Chondrocyte (in vitro differentiated cells): Measurements from ENCODE around the gene ZFAND3. TPM values are rescaled to one million over a fixed set of nuclear protein-coding genes. Genes with fewer than 3 reads are reported as not detected.
A peak's percentile ranks its signal among the peaks of the same experiment; 100 is the strongest.

Experiments used
- DNase-seq: peaks from one replicate; pipeline ENCODE4 v3.0.0; 2021; ENCODE audit warnings: mixed read lengths, low spot score
- H3K27ac Mint-ChIP-seq: one replicate; pipeline ENCODE4 v1.8.0; 2021; ENCODE audit warnings: mild to moderate bottlenecking, moderate library complexity, mixed read lengths; ENCODE audit not compliant: unreplicated experiment
- H3K27me3 Mint-ChIP-seq: 2 replicates; pipeline ENCODE4 v1.8.0; 2021; ENCODE audit warnings: low read depth, mixed read lengths
- H3K36me3 Mint-ChIP-seq: 2 replicates; pipeline ENCODE4 v1.8.0; 2021; ENCODE audit warnings: low read depth, mixed read lengths
- H3K4me1 Mint-ChIP-seq: 2 replicates; pipeline ENCODE4 v1.8.0; 2021; ENCODE audit warnings: low read depth, mild to moderate bottlenecking, mixed read lengths
- H3K4me3 Mint-ChIP-seq: one replicate; pipeline ENCODE4 v1.8.0; 2021; ENCODE audit warnings: mild to moderate bottlenecking, moderate library complexity, mixed read lengths; ENCODE audit not compliant: unreplicated experiment
- H3K9me3 Mint-ChIP-seq: 2 replicates; pipeline ENCODE4 v1.8.0; 2021; ENCODE audit warnings: low read depth, mixed read lengths
- total RNA-seq: library from RNA; stranded (reverse); gene quantifications from 3 replicates; pipeline ENCODE4 v1.2.1, GENCODE V29; 2021
- TF ChIP-seq, protein P1 (sequence below): fragments of 200-600 bp; sonication (generic); IDR thresholded peaks from 2 replicates; pipeline ENCODE4 v1.5.0; 2021; ENCODE audit warnings: antibody characterized with exemption, mild to moderate bottlenecking, moderate library complexity

Gene ZFAND3
- total RNA-seq, 1 donor from 2014 or later: 98.5 TPM

DNA sequence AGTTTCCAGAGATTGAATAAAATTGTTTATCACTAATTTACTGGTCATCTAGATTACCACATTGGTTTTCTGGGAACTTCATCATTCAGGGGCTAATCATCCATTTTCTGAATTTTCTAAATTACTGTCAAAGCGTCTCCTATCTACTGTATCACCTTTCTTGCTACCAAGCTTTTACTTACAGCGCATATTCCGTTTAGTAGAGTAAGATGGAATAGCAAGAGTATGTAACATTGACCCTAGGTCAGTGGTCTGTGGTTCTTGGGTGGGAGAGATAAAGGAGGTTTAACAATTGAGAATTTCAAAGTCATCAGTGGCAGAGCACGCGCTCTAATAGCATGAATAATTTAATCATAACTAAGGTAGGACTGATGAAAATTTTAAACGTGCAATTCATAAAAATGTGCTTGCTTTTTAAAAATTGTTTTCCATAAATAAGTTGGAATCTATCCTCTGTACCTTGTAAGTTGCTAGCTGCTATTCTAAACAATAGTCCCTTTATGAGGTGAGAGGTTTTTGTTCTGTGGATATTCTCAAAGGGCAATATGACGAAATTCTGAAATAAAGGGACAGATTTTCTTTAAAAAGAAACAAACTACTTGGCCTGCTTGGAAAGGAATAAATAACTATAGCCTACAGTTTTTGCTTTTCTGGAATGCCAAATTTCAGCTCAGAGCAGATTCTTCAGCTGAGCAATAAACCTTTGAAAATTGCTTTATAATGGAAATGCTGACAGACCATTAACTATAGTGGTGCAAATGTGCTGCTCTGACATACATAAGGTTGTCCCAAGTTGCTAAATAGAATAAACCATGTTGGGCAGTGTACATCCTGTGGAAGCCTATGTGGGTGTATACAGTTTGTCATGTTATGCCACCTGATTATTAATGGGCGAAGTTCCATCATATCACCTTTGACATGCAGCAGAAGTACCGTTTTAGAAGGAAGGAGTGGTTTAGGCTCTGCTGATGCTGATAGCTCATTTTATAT is 84.1 kb downstream of the ZFAND3 start:
- TF ChIP-seq, protein P1, sequence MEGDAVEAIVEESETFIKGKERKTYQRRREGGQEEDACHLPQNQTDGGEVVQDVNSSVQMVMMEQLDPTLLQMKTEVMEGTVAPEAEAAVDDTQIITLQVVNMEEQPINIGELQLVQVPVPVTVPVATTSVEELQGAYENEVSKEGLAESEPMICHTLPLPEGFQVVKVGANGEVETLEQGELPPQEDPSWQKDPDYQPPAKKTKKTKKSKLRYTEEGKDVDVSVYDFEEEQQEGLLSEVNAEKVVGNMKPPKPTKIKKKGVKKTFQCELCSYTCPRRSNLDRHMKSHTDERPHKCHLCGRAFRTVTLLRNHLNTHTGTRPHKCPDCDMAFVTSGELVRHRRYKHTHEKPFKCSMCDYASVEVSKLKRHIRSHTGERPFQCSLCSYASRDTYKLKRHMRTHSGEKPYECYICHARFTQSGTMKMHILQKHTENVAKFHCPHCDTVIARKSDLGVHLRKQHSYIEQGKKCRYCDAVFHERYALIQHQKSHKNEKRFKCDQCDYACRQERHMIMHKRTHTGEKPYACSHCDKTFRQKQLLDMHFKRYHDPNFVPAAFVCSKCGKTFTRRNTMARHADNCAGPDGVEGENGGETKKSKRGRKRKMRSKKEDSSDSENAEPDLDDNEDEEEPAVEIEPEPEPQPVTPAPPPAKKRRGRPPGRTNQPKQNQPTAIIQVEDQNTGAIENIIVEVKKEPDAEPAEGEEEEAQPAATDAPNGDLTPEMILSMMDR: no peak
- DNase-seq: no peak
- no peaks in the 10 kb centered on the region for H3K27me3 Mint-ChIP-seq
- no peaks in the 10 kb centered on the region for H3K9me3 Mint-ChIP-seq
- no peaks in the 10 kb centered on the region for H3K36me3 Mint-ChIP-seq
- no peak overlapping the region for H3K27ac Mint-ChIP-seq
- peaks cover 43% of the 10 kb centered on the region for H3K4me1 Mint-ChIP-seq
- H3K4me3 Mint-ChIP-seq: no peak overlapping the region

DNA sequence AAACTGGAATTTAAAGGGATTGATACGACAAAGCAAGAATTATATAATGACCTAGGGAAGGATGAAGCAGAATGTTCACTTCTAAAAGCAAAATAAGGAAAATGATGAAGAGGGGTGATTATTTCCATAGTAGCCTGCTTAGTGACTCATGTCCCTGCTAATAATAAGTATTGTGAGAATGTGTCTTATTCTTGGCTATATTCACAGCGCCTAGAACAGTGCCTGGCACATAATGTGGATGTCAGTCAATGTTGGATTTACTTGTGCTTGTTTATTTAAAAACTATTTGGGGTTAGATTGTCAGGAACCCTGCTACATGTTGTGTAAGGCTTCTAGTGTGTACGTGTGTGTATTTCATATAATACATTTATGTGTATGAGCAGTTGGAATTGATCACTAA is 85.1 kb downstream of the ZFAND3 start:
- Mint-ChIP-seq H3K9me3 (no peaks in the 10 kb centered on the region), H3K27ac (no peak overlapping the region), H3K36me3 (no peaks in the 10 kb centered on the region), H3K27me3 (no peaks in the 10 kb centered on the region), H3K4me1 (peaks cover 44% of the 10 kb centered on the region), H3K4me3 (no peak overlapping the region)
- no peak for DNase-seq
- TF ChIP-seq, protein P1: no peak

DNA sequence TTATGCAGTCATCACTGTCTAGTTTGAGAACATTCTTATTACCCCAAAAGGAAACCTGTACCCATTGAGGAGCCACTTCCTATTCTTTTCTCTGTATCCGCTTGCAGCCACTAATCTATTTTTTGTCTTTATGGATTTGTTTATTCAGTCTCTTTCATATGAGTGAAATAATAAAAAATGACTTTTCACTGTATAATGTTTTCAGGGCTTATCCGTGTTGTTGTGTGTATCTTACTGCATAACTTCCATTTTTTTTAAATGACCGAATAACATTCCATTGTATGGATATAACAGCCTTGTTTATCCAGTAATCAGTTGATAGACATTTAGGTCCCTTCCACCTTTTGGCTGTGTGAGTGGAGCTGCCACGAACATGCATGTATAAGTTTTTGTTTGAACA is 86.6 kb downstream of the ZFAND3 start:
- H3K27ac Mint-ChIP-seq: peak overlapping the region; percentile 28
- TF ChIP-seq, protein P1: no peak
- H3K36me3 Mint-ChIP-seq: no peaks in the 10 kb centered on the region
- peaks cover 1% of the 10 kb centered on the region for H3K9me3 Mint-ChIP-seq
- H3K4me3 Mint-ChIP-seq: no peak overlapping the region
- peaks cover 48% of the 10 kb centered on the region for H3K4me1 Mint-ChIP-seq
- H3K27me3 Mint-ChIP-seq: no peaks in the 10 kb centered on the region
- DNase-seq: no peak

DNA sequence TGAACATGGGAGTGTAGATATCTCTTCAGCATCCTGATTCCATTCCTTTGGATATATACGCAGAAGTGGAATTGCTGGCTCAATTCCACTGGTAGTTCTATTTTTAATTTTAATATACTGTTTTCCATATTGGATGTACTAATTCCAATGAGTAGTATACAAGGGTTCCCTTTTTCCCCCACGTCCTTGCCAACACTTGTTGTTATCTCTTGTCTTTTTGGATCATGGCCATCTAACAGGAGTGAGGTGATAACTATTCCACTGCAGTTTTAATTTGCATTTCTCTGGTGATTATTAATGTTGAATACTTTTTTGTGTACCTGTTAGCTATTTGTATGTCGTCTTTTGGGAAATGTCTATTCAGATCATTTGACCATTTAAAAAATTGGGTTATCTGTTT is 91.5 kb downstream of the ZFAND3 start:
- no peak overlapping the region for H3K4me3 Mint-ChIP-seq
- no peak overlapping the region for H3K27ac Mint-ChIP-seq
- H3K27me3 Mint-ChIP-seq: no peaks in the 10 kb centered on the region
- H3K4me1 Mint-ChIP-seq: peaks cover 45% of the 10 kb centered on the region
- no peak for DNase-seq
- H3K9me3 Mint-ChIP-seq: peaks cover 5% of the 10 kb centered on the region
- TF ChIP-seq, protein P1: no peak
- H3K36me3 Mint-ChIP-seq: peaks cover 4% of the 10 kb centered on the region

DNA sequence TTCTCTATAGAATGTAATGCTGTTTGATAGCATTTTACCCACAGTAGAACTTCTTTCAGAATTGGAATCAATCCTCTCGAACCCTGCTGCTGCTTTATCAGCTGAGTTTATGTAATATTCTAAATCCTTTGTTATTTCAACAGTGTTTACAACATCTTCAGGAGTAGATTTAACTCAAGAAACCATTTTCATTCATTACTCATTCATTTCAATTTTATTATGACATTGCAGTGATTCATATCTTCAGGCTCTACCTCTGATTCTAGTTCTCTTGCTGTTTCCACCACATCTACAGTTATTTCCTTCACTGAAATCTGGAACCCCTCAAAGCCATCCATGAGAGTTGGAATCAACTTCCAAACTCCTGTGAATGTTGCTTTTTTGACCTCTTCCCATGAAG is 93.7 kb downstream of the ZFAND3 start:
- Mint-ChIP-seq H3K9me3 (peaks cover 5% of the 10 kb centered on the region), H3K36me3 (peaks cover 6% of the 10 kb centered on the region), H3K4me3 (no peak overlapping the region), H3K27me3 (no peaks in the 10 kb centered on the region), H3K27ac (no peak overlapping the region), H3K4me1 (peaks cover 40% of the 10 kb centered on the region)
- TF ChIP-seq, protein P1: no peak
- no peak for DNase-seq
